Smooth muscle cell (in vitro differentiated cells): ENCODE measurements around the gene HEATR5B. TPM values are rescaled to one million over a fixed set of nuclear protein-coding genes. Genes with fewer than 3 reads are reported as not detected.

Source experiments
- DNase-seq: peaks from one replicate; lab custom pipeline; 2025; ENCODE audit not compliant: unreplicated experiment; lab: John Stamatoyannopoulos, UW
- H2AFZ ChIP-seq: fragments of 200-600 bp; sonication (generic); 2 replicates; pipeline ENCODE4 v1.6.0; 2016; ENCODE audit warnings: antibody characterized with exemption, low read depth, mild to moderate bottlenecking
- H3F3A ChIP-seq: fragments of 200-600 bp; sonication (generic); 2 replicates; pipeline ENCODE4 v1.6.0; 2017; ENCODE audit warnings: antibody characterized with exemption, low read depth
- H3K27ac ChIP-seq: fragments of 200-600 bp; sonication (generic); 2 replicates; pipeline ENCODE4 v1.5.1; 2016; ENCODE audit warnings: low read depth, mild to moderate bottlenecking
- H3K27me3 ChIP-seq: fragments of 200-600 bp; sonication (generic); 2 replicates; pipeline ENCODE4 v1.6.1; 2016; ENCODE audit warnings: low read depth, mild to moderate bottlenecking
- H3K36me3 ChIP-seq: fragments of 200-600 bp; sonication (generic); 2 replicates; pipeline ENCODE4 v1.5.1; 2016; ENCODE audit warnings: low read depth
- H3K4me1 ChIP-seq: fragments of 200-600 bp; sonication (generic); 2 replicates; pipeline ENCODE4 v1.5.1; 2016; ENCODE audit warnings: low read depth
- H3K4me2 ChIP-seq: fragments of 200-600 bp; sonication (generic); 2 replicates; pipeline ENCODE4 v1.6.0; 2016; ENCODE audit warnings: mild to moderate bottlenecking
- H3K4me3 ChIP-seq: fragments of 200-600 bp; sonication (generic); 2 replicates; pipeline ENCODE4 v1.5.1; 2016; ENCODE audit warnings: mild to moderate bottlenecking
- H3K79me2 ChIP-seq: fragments of 200-600 bp; sonication (generic); 2 replicates; pipeline ENCODE4 v1.6.0; 2016; ENCODE audit warnings: low read depth, mild to moderate bottlenecking
- H3K9ac ChIP-seq: fragments of 200-600 bp; sonication (generic); 2 replicates; pipeline ENCODE4 v1.6.0; 2016; ENCODE audit warnings: low read depth
- H3K9me3 ChIP-seq: fragments of 200-600 bp; sonication (generic); replicated peaks from 2 replicates; pipeline ENCODE4 v1.5.1; 2016; ENCODE audit warnings: low read depth
- H4K20me1 ChIP-seq: fragments of 200-600 bp; sonication (generic); 2 replicates; pipeline ENCODE4 v1.6.0; 2016; ENCODE audit warnings: low read depth
- WGBS: methylation state at CpG from one replicate; pipeline ENCODE4 v1.1.7; 2016; ENCODE audit warnings: low lambda C conversion rate; 5-methylcytosine and 5-hydroxymethylcytosine counted together
- polyA plus RNA-seq: library from polyadenylated mRNA; unstranded; fragments of >200 nt; fragmentation: Nextera tagmentation; extraction: Ambion mirVana; gene quantifications from 2 replicates; pipeline ENCODE4 v1.2.1, GENCODE V29; 2016
- total RNA-seq: library from RNA; depleted of rRNA; stranded (reverse); fragments of >200 nt; gene quantifications from 2 replicates; pipeline ENCODE4 v1.2.3, GENCODE V29; 2014
- TF ChIP-seq, protein P1 (sequence below): fragments of 200-600 bp; sonication (generic); IDR thresholded peaks from 2 replicates; pipeline ENCODE4 v1.5.1; 2017; ENCODE audit warnings: borderline replicate concordance, mild to moderate bottlenecking, antibody characterized with exemption; ENCODE audit not compliant: insufficient read depth, poor library complexity, severe bottlenecking

HEATR5B gene
- total and polyA plus RNA-seq, 2 experiments from 2014 or later: 4.4 to 14.7 TPM

- Histone ChIP-seq H2AFZ (no peak overlapping the region), H3K9ac (no peak overlapping the region), H3K27ac (no peak overlapping the region), H3K9me3 (no peaks in the 10 kb centered on the region), H3F3A (no peaks in the 10 kb centered on the region), H3K36me3 (peaks cover 3% of the 10 kb centered on the region), H3K4me3 (no peak overlapping the region), H3K4me1 (no peaks in the 10 kb centered on the region), H4K20me1 (no peaks in the 10 kb centered on the region), H3K27me3 (no peaks in the 10 kb centered on the region), H3K4me2 (no peak overlapping the region), H3K79me2 (no peaks in the 10 kb centered on the region)
- TF ChIP-seq, protein P1, sequence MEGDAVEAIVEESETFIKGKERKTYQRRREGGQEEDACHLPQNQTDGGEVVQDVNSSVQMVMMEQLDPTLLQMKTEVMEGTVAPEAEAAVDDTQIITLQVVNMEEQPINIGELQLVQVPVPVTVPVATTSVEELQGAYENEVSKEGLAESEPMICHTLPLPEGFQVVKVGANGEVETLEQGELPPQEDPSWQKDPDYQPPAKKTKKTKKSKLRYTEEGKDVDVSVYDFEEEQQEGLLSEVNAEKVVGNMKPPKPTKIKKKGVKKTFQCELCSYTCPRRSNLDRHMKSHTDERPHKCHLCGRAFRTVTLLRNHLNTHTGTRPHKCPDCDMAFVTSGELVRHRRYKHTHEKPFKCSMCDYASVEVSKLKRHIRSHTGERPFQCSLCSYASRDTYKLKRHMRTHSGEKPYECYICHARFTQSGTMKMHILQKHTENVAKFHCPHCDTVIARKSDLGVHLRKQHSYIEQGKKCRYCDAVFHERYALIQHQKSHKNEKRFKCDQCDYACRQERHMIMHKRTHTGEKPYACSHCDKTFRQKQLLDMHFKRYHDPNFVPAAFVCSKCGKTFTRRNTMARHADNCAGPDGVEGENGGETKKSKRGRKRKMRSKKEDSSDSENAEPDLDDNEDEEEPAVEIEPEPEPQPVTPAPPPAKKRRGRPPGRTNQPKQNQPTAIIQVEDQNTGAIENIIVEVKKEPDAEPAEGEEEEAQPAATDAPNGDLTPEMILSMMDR: no peak
- WGBS: 96% methylated on average over 4 of the region's 4 CpGs
- no peak for DNase-seq
These were observed 26.4 kb upstream of the HEATR5B start for GRCh38 chr2:37110306-37111212.

GRCh38 chr2:37109523-37109922 lies 25.4 kb upstream of the HEATR5B start:
- no peak for DNase-seq

DNA sequence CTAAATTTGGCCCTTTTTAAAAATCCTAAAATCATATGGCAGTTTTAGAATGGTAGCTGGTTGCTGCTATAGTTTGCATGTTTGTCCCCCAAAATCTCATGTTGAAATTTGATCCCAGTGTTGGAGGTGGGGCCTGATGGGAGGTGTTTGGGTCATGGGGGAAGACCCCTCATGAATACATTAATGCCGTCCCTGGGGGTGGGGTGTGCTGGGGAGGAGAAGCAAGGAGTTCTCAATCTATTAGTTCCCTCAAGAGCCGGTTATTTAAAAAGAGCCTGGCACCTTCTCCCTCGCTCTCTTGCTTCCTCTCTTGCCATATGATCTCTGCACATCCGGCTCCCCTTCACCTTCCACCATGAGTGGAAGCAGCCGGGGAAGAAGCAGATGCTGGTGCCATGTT lies 21.0 kb upstream of the HEATR5B start:
- H3K27me3 ChIP-seq: no peaks in the 10 kb centered on the region
- no peak overlapping the region for H3K4me3 ChIP-seq
- H3F3A ChIP-seq: no peaks in the 10 kb centered on the region
- no peak overlapping the region for H2AFZ ChIP-seq
- TF ChIP-seq, protein P1: no peak
- no peak overlapping the region for H3K9ac ChIP-seq
- H3K4me1 ChIP-seq: no peaks in the 10 kb centered on the region
- peaks cover 8% of the 10 kb centered on the region for H3K36me3 ChIP-seq
- 89% methylated on average over 5 of the region's 5 CpGs for WGBS
- H3K4me2 ChIP-seq: no peak overlapping the region
- H3K9me3 ChIP-seq: no peaks in the 10 kb centered on the region
- H3K27ac ChIP-seq: no peak overlapping the region
- H4K20me1 ChIP-seq: no peaks in the 10 kb centered on the region
- no peak for DNase-seq
- no peaks in the 10 kb centered on the region for H3K79me2 ChIP-seq

More at GRCh38 chr2:37109523-37109922, 25.4 kb upstream of the HEATR5B start:
- no peak overlapping the region for H3K4me2 ChIP-seq
- H3K27ac ChIP-seq: no peak overlapping the region
- TF ChIP-seq, protein P1: no peak
- WGBS: 91% methylated on average over 4 of the region's 4 CpGs
- no peaks in the 10 kb centered on the region for H3K27me3 ChIP-seq
- H2AFZ ChIP-seq: no peak overlapping the region
- no peaks in the 10 kb centered on the region for H3K4me1 ChIP-seq
- no peaks in the 10 kb centered on the region for H4K20me1 ChIP-seq
- no peaks in the 10 kb centered on the region for H3K9me3 ChIP-seq
- H3K36me3 ChIP-seq: peaks cover 3% of the 10 kb centered on the region
- no peaks in the 10 kb centered on the region for H3F3A ChIP-seq
- no peak overlapping the region for H3K4me3 ChIP-seq
- H3K79me2 ChIP-seq: no peaks in the 10 kb centered on the region
- no peak overlapping the region for H3K9ac ChIP-seq
